HG03469 (cell line): ENCODE results near the gene FOXC1.

Experiments
- ATAC-seq: cut with Tn5 transposase; IDR thresholded peaks from one replicate; pipeline ENCODE4 v1.9.1; 2021; ENCODE audit warnings: mild to moderate bottlenecking, moderate library complexity, moderate number of reproducible peaks; ENCODE audit not compliant: unreplicated experiment

FOXC1 gene

DNA sequence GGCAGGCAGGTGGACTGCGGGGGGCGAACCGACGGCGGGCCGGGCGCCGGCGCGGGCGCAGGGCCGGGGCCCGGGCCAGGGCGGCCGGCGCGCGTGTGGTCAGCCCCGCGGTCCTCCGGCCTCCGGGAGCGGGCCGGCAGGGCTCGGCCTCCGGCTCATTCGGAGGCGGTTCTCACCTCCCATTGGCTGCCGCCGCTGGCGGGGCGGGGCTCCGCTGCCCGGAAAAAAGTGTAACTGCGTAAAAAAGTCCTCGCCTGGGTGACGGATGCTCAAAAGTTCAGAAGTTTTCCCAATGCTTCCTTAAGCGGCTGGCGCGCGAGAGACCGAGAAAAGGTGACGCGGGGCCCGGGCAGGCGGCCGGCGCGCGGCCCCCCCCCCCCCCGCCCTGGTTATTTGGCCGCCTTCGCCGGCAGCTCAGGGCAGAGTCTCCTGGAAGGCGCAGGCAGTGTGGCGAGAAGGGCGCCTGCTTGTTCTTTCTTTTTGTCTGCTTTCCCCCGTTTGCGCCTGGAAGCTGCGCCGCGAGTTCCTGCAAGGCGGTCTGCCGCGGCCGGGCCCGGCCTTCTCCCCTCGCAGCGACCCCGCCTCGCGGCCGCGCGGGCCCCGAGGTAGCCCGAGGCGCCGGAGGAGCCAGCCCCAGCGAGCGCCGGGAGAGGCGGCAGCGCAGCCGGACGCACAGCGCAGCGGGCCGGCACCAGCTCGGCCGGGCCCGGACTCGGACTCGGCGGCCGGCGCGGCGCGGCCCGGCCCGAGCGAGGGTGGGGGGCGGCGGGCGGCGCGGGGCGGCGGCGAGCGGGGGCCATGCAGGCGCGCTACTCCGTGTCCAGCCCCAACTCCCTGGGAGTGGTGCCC is at the start of gene FOXC1:
FOXC1 (plus strand) TSS at position 268 of the 849 bp plus-strand sequence; CDS start at position 799, 531 bp downstream.
- ATAC-seq: no peak

DNA sequence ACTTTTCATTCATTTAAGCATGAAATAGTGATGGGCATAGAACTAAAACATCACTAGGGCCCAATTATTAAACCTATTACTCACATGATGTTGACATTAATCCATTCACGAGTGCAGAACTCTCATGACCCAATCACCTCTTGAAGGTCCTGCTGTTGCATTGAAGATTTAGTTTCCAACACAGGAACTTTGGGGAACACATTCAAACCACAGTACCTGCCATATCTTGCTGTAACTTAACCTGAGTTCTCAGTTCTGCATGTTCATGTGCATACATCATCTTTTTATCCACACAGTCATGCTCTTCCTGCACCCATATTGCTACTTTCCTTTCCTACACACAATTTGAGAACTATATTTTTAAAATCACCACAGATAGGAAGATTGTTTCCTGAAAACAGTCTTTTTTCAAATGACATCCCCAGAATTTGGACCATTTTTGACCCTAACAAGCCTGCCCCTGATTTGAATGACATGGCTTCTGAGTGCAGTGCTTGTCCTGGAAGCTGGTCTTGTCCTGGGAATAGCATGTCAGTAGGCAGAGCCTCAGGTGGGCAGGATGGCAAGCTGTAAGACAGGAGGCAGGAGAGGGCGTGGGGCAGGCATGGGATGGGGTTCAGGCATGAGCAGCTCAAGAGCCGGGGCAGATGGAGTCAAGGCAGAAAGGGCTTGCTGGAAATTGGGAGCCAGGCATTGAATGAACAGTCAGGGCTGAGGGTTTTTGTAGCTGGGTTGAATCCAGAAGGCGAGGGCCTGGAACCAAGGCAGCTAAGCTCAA is 49.2 kb upstream of the FOXC1 start:
- no peak for ATAC-seq

DNA sequence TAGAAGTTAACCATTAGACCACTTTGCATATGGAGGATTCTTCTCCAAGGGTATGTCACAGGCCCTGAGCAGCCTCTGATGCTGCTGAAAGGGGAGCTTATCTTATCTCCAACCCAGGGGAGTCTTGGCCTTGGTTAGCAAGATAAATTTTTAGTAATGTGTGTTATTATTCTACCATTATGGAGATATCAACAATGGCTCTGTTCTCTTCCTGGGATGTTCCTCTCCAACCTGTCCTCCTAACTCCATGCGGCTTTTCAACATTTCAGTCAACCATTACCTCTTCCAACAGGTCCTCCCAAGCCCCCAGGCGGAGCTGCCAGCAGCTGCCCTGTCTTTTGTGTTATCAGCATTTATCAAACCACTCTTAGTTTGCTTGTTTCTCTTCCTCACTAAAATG is 48.4 kb upstream of the FOXC1 start:
- no peak for ATAC-seq

DNA sequence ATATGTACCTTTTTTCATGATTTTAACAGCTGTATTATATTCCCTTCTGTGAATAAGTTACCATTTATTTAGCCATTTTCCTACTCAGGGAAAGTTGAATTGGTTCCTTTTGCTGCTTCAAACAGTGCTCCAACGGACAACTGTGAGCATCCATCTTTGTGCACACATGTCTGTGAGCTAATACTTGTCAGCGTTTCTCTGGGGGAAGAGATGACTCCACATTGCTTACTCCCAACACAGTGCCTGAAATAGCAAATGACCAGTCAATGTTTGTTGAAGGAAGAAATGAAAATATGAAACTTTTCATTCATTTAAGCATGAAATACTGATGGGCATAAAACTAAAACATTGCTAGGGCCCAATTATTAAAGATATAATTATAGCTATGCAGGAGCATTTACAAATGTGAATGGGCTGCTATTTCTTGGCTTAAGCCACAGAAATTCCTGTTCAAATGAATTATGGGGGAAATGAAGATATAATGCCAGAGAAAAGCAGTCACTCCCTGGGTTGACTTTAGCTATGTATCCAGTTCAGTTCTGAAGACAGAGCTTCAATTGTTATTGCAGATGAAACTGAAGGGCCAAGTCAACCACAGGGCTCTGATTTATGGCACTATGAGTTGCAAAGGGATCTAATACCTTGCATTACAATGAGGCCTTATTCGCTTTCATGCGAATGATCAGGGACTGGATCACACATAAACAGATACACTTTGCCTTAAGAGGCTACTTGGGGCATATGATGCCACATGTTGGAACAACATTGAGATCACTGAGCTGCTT is 47.4 kb upstream of the FOXC1 start:
- ATAC-seq: no peak

DNA sequence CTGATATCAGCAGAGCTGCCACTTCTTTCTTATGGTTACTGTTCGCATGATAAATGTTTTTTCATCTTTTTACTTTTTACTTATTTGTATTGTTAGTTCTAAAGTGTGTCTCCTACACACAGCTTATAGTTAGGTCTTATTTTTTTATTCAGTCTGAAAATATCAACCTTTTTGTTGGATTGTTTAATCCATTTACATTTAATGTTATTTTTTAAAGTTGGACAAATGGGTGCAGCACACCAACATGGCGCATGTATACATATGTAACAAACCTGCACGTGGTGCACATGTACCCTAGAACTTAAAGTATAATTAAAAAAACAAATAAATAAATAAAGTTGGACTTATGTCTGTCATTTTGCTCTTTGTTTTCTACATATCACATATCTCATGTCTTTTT is 40.3 kb upstream of the FOXC1 start:
- no peak for ATAC-seq

DNA sequence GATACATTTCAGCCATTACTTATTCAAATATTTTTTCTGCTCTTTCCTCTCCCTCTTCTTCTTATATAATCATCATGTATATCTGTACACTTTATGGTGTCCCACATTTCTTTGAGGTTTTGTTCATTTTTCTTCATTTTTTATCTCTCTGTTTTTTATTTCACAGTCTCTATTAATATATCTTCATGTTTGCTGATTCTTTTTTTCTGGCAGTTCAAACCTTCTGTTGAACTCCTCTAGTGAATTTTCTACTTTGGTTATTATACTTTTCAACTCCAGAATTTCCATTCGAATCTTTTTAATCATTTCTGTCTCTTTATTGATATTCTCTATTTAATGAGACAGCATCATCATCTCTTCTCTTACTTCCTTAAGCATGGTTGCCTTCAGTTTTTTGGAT is 38.9 kb upstream of the FOXC1 start:
- no peak for ATAC-seq

- ATAC-seq: no peak
Measured at GRCh38 chr6:1572892-1573291, 36.8 kb upstream of the FOXC1 start.

GRCh38 chr6:1574083-1574761 is 35.5 kb upstream of the FOXC1 start:
- no peak for ATAC-seq

DNA sequence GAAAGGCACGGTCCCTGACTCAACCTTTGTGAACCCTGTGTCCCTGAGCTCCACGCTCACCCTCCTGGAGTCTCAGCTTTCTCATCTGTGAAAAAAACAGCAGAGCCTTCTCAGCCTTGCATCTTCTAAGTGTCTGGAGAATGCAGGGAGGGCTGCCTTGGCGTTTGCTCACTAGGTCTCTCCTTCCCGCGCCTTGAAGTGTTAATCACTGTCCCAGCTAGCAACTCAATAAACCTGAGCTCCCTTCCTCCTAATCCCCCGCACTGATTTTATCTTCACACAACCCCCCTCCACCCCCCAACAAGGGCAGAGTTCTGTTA is 34.9 kb upstream of the FOXC1 start:
- no peak for ATAC-seq

DNA sequence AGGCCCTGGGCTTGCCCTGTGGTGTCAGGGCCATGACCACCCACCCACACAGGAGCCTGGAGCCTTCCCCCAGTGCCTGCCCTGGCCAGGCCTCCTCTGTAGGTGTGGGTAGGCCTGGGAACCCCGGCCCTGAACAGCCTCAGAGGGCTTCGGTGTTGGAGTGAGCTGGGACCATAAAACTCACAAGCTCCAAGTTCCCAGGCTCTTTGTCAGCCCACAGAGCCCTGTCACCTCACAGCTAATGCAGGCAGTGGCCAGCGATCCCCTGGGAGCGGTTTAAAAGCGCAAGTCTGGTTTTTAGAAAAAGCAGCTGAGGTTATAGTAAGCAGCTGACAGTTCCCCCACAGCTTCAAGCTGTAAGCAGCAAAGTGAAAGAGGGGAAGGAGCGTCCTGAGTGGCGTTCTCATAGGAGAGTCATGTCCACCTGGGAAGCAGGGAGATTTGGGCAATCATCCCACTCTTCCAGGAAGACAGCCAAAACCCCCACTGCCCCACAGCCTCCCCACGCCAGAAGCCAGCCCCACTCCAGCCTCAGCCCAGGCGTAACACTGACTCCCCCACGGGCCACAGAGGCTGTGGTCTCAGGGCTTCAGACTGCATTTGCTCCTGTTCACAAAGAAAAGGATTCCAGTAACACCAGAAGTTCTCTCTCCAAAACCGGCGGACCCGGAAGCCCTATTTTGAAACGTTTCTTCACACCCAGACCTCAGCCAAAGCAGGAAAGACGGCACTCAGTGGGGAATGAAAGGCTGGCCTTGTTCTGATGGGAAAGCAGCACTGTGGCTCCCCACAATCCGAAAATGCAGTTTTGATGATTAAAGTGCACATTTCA is 34.3 kb upstream of the FOXC1 start:
- no peak for ATAC-seq

- ATAC-seq: no peak
Measured at GRCh38 chr6:1576166-1576565, 33.5 kb upstream of the FOXC1 start.

DNA sequence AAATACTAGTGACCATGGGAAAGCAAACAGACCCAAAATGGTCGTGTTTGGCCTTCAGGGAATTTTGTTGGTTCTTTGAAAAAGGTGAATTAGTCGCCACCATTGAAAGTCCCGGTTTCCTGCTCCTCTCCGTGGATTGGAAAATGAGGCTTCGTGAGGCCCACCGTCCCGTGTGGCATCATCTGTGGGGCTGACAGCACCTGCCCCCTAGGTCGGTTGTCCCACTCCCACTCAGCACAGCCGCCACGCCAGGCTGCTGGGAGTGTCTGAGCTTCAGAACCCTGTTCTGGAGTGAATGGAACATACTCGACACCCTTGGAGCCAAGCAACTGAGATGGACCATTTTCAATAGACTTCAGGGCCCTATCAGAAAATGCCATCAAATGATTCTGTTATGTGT is 33.0 kb upstream of the FOXC1 start:
- no peak for ATAC-seq

- no peak for ATAC-seq
Measured at GRCh38 chr6:1577146-1577680, 32.5 kb upstream of the FOXC1 start.

DNA sequence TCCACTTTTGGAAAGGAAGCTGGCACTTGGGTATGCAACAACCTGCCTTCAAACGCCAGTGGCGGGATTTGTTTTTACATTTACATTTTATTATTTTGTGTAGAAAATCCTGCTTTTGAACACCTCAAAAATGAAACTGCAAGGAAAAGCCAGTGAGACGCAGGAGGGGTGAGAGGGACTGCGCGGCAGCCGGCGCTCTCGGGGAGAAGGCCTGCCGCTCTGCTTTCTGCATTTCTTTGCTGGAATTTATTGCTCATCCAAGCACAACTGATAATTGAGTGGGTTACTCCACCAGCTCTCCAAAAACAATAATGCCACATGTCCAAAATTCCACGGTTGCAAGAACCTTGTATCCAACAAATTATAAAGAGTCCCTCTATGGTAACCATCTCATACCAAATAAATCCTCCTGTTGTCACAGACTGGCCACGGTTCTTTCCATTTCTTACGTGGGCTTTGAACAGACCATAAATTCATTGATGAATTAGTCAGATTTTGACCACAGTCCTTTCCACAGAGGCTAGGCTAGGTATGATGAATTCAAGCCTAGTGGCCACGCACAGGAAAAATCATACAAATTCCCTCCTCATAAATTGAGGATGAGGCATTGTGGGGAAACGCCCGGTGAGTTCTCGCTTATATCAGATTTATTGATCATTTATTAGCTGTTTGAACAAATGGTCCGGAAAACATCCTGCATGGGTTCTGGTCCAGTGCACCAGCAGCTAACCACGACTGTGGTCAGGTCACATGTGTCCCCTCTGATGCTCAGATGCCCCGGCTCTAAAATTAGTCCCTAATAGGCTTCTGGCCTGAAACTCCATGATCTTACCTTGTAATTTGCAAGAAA is 31.6 kb upstream of the FOXC1 start:
- no peak for ATAC-seq

- no peak for ATAC-seq
Measured at GRCh38 chr6:1579096-1579495, 30.6 kb upstream of the FOXC1 start.

DNA sequence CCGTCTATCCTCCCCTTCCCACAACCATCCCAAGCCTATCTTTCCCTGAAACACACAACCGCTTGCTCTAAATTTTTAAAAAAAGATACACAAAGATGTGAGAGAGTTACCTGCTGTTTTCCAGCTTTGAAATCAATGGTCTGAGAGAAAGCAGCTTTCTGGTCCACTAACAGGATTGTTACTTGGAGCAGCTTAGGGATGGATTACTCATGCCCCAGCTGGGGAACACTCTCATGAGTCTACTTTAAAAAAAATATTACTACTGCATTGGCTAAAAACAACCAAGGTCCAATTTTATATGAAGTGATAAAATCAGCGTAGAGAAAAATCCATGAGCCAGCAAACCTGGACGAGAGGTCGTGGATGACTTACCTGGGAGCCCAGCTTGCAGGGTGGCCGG is 29.6 kb upstream of the FOXC1 start:
- ATAC-seq: no peak

DNA sequence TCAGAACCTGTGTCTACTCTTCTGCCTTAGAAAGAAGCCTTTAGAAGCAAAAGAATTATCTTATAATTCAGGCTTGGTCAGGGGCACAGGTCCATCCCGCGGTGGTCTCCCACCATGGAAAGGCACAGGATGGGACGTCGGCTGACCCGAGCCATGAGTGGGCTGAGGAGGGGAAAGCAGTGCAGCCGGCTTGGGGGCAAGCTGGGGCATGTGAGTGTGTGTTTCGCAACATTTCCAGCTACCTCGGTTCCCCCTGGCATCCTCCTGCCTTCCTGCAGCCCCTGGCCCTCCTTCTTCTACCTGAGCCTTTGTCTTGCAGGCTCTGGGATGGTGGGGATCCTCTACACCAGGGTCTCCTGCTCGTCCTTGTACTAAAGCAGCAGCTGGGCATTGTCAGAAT is 29.1 kb upstream of the FOXC1 start:
- ATAC-seq: no peak

GRCh38 chr6:1581120-1581991 is 28.4 kb upstream of the FOXC1 start:
- no peak for ATAC-seq
